D721Med (cell line): ENCODE data around the gene SPAG6.

ENCODE experiments used
- DNase-seq: peaks from one replicate; pipeline ENCODE4 v3.0.0; 2011; ENCODE audit warnings: low spot score; ENCODE audit not compliant: insufficient read length
- FAIRE-seq: peaks from 2 replicates; lab custom pipeline; 2011; peaks lifted over from hg19 to GRCh38; lab: Jason Lieb, UNC
- CTCF ChIP-seq: IDR thresholded peaks from 2 replicates; pipeline ENCODE4 v1.5.1; 2012; ENCODE audit warnings: mild to moderate bottlenecking, control low read depth; ENCODE audit not compliant: insufficient read depth; ENCODE audit errors: missing control alignments

The SPAG6 gene

GRCh38 chr10:22342421-22342820, 2.9 kb upstream of the SPAG6 start:
- FAIRE-seq (no peak), DNase-seq (no peak)
- no peak for TF ChIP-seq CTCF

GRCh38 chr10:22343731-22344130, 1.6 kb upstream of the SPAG6 start:
- TF ChIP-seq CTCF, result no peak
- no peak for DNase-seq
- FAIRE-seq, result no peak

GRCh38 chr10:22344249-22344648, 1.0 kb upstream of the SPAG6 start:
- no peak for FAIRE-seq
- TF ChIP-seq CTCF, result no peak
- DNase-seq, result no peak

GRCh38 chr10:22344781-22345300, 455 bp upstream of the SPAG6 start:
- FAIRE-seq, result no peak
- DNase-seq, result no peak
- TF ChIP-seq CTCF, result no peak

GRCh38 chr10:22346096-22346661, 883 bp downstream of the SPAG6 start:
- TF ChIP-seq CTCF, result no peak
- no peak for DNase-seq
- no peak for FAIRE-seq

GRCh38 chr10:22349755-22350154, 4.5 kb downstream of the SPAG6 start:
- FAIRE-seq, result peak; percentile 6
- no peak for TF ChIP-seq CTCF
- no peak for DNase-seq

GRCh38 chr10:22351131-22351703, 5.9 kb downstream of the SPAG6 start:
- DNase-seq (no peak), FAIRE-seq (no peak)
- TF ChIP-seq CTCF, result no peak
